GM19238 (cell line): Measurements from ENCODE around the gene SLC47A1.
"Not testable (repeated sequence)": the region's sequence is repeated elsewhere in the genome, so short reads cannot be mapped to it uniquely, and the experiment has no call there.

Experiments used
- DNase-seq: peaks from one replicate; pipeline ENCODE4 v3.0.0; 2011; ENCODE audit warnings: low spot score; ENCODE audit not compliant: insufficient read length

Gene SLC47A1

GRCh38 chr17:19519388-19520291 lies 14.0 kb upstream of the SLC47A1 start:
- not testable (repeated sequence) for DNase-seq

- DNase-seq: no peak
Measured at GRCh38 chr17:19520641-19521040, 13.0 kb upstream of the SLC47A1 start.

GRCh38 chr17:19523690-19524089 lies 10.0 kb upstream of the SLC47A1 start:
- no peak for DNase-seq

GRCh38 chr17:19526950-19527349 lies 6.7 kb upstream of the SLC47A1 start:
- DNase-seq: not testable (repeated sequence)

- DNase-seq: no peak
Measured at GRCh38 chr17:19531780-19532501, 1.7 kb upstream of the SLC47A1 start.

GRCh38 chr17:19533036-19533717 lies 477 bp upstream of the SLC47A1 start:
- DNase-seq: no peak

- DNase-seq: no peak
Measured at GRCh38 chr17:19534562-19535149, 1.0 kb downstream of the SLC47A1 start.

- DNase-seq: no peak
Measured at GRCh38 chr17:19537111-19537510, 3.5 kb downstream of the SLC47A1 start.

GRCh38 chr17:19538095-19539039 lies 4.7 kb downstream of the SLC47A1 start:
- DNase-seq: no peak

GRCh38 chr17:19539040-19539399 lies 5.4 kb downstream of the SLC47A1 start:
- DNase-seq: no peak

GRCh38 chr17:19539841-19540311 lies 6.2 kb downstream of the SLC47A1 start:
- no peak for DNase-seq

GRCh38 chr17:19540706-19541370 lies 7.2 kb downstream of the SLC47A1 start:
- DNase-seq: no peak

GRCh38 chr17:19541445-19541844 lies 7.8 kb downstream of the SLC47A1 start:
- no peak for DNase-seq

GRCh38 chr17:19542247-19542646 lies 8.6 kb downstream of the SLC47A1 start:
- no peak for DNase-seq

- no peak for DNase-seq
Measured at GRCh38 chr17:19544366-19544765, 10.7 kb downstream of the SLC47A1 start.

GRCh38 chr17:19546289-19547065 lies 12.8 kb downstream of the SLC47A1 start:
- DNase-seq: no peak

- no peak for DNase-seq
Measured at GRCh38 chr17:19549746-19550623, 16.3 kb downstream of the SLC47A1 start.

GRCh38 chr17:19551165-19551564 lies 17.5 kb downstream of the SLC47A1 start:
- DNase-seq: no peak
